Natural killer cell (primary cell): ENCODE data around the gene KRTAP17-1. TPM values are rescaled to one million over a fixed set of nuclear protein-coding genes. Genes with fewer than 3 reads are reported as not detected.
"Not testable (repeated sequence)": the region's sequence is repeated elsewhere in the genome, so short reads cannot be mapped to it uniquely, and the experiment has no call there.

Experiments
- ATAC-seq, 3 donors: fragments of 150-1000 bp in 2 of 3; fragments of 200-7000 bp in 1 of 3; cut with Tn5 transposase; 1 replicate in 1 of 3; 2 replicates in 2 of 3; pipeline ENCODE4 v1.10.0; 2021; ENCODE audit warnings: mild to moderate bottlenecking in 2 of 3, moderate library complexity in 2 of 3
- DNase-seq, 2 donors: peaks; one replicate each; pipeline versions ENCODE4 v3.0.0 to v3.0.0-alpha.2; 2013 to 2021; ENCODE audit warnings: mixed read lengths in 1 of 2
- H3K27ac ChIP-seq: one replicate; pipeline ENCODE4 v1.5.1; 2013; ENCODE audit warnings: mild to moderate bottlenecking, low read length
- H3K27me3 ChIP-seq: one replicate; pipeline ENCODE4 v1.6.1; 2013; ENCODE audit warnings: low read length; ENCODE audit not compliant: control insufficient read depth, insufficient read depth
- H3K36me3 ChIP-seq: one replicate; pipeline ENCODE4 v1.6.1; 2013; ENCODE audit warnings: low read length; ENCODE audit not compliant: control insufficient read depth, insufficient read depth
- H3K4me1 ChIP-seq: one replicate; pipeline ENCODE4 v1.6.1; 2013; ENCODE audit warnings: low read length; ENCODE audit not compliant: control insufficient read depth, insufficient read depth
- H3K4me3 ChIP-seq: one replicate; pipeline ENCODE4 v1.5.1; 2013; ENCODE audit warnings: low read length
- H3K9me3 ChIP-seq: one replicate; pipeline ENCODE4 v1.6.1; 2013; ENCODE audit warnings: low read length; ENCODE audit not compliant: control insufficient read depth, insufficient read depth
- H3K27ac Mint-ChIP-seq, 2 donors: one replicate each; pipeline ENCODE4 v1.8.0; 2022; ENCODE audit warnings: mild to moderate bottlenecking in 2 of 2, mixed read lengths in 2 of 2, moderate library complexity in 1 of 2
- H3K27me3 Mint-ChIP-seq, 2 donors: one replicate each; pipeline ENCODE4 v1.8.0; 2022; ENCODE audit warnings: low read depth in 2 of 2, mixed read lengths in 2 of 2
- H3K36me3 Mint-ChIP-seq: one replicate; pipeline ENCODE4 v1.8.0; 2022; ENCODE audit warnings: mixed read lengths
- H3K4me1 Mint-ChIP-seq, 2 donors: one replicate each; pipeline ENCODE4 v1.8.0; 2022; ENCODE audit warnings: mixed read lengths in 2 of 2
- H3K4me3 Mint-ChIP-seq: one replicate; pipeline ENCODE4 v1.8.0; 2022; ENCODE audit warnings: mild to moderate bottlenecking, moderate library complexity, mixed read lengths
- H3K9me3 Mint-ChIP-seq, 2 donors: one replicate each; pipeline ENCODE4 v1.8.0; 2022; ENCODE audit warnings: mixed read lengths in 2 of 2
- WGBS: methylation state at CpG from one replicate; pipeline ENCODE4 v1.1.7; 2013; ENCODE audit warnings: missing lambda C conversion rate; ENCODE audit not compliant: insufficient coverage; 5-methylcytosine and 5-hydroxymethylcytosine counted together
- intact Hi-C: fragments of 100-400 bp; cut with micrococcal nuclease; formaldehyde crosslinking; loops from one replicate; pipeline ENCODE4 v1.14.2; 2022
- total RNA-seq, 4 donors: library from RNA; stranded (reverse); fragments of 120-200 nt in 1 of 4; gene quantifications; one replicate each; pipeline versions ENCODE4 v1.2.3 to v1.2.4, GENCODE V29; 2013 to 2022
- TF ChIP-seq, protein P1 (sequence below): fragments of 200-600 bp; IDR thresholded peaks from one replicate; pipeline ENCODE4 v1.8.0; 2022; ENCODE audit warnings: antibody characterized with exemption

The KRTAP17-1 gene
- total RNA-seq, 3 donors from 2014 or later (not counting 1 experiment from before 2014, with no cell fraction given) = not detected

DNA sequence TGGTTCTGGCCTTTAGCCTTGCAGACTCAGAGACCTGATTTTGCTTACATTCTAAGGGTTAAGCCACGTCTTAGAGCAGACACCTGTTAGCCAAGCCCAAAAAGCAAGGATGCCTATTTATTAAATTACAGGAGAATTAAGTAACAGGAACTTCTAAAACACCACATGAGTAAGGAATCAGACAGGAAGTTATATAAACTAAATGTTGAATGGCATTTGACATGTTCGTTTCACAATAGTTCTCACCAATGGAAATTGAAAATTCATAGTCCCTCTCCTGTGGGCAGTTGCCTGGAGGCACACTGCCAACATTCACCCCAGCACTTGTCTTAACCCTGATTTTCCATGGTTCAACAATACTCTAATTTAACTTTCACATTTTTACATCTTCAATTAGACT is 31.0 kb downstream of the KRTAP17-1 start:
- TF ChIP-seq, protein P1, sequence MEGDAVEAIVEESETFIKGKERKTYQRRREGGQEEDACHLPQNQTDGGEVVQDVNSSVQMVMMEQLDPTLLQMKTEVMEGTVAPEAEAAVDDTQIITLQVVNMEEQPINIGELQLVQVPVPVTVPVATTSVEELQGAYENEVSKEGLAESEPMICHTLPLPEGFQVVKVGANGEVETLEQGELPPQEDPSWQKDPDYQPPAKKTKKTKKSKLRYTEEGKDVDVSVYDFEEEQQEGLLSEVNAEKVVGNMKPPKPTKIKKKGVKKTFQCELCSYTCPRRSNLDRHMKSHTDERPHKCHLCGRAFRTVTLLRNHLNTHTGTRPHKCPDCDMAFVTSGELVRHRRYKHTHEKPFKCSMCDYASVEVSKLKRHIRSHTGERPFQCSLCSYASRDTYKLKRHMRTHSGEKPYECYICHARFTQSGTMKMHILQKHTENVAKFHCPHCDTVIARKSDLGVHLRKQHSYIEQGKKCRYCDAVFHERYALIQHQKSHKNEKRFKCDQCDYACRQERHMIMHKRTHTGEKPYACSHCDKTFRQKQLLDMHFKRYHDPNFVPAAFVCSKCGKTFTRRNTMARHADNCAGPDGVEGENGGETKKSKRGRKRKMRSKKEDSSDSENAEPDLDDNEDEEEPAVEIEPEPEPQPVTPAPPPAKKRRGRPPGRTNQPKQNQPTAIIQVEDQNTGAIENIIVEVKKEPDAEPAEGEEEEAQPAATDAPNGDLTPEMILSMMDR = no peak
- H3K4me3 Mint-ChIP-seq = no peak overlapping the region
- no peak overlapping the region for H3K27ac Mint-ChIP-seq
- DNase-seq (peak in 1 of 2 donors; percentile 4), ATAC-seq (no peak)
- Histone ChIP-seq H3K27ac (no peak overlapping the region), H3K4me1 (no peaks in the 10 kb centered on the region), H3K9me3 (no peaks in the 10 kb centered on the region), H3K27me3 (no peaks in the 10 kb centered on the region), H3K4me3 (no peak overlapping the region), H3K36me3 (no peaks in the 10 kb centered on the region)
- intact Hi-C loops = no loop called here
- no peaks in the 10 kb centered on the region for H3K9me3 Mint-ChIP-seq
- no peaks in the 10 kb centered on the region for H3K4me1 Mint-ChIP-seq
- H3K27me3 Mint-ChIP-seq = peaks cover 14 to 35% of the 10 kb centered on the region in 2 donors
- WGBS = 13% methylated on average over 2 of the region's 2 CpGs
- H3K36me3 Mint-ChIP-seq = no peaks in the 10 kb centered on the region

DNA sequence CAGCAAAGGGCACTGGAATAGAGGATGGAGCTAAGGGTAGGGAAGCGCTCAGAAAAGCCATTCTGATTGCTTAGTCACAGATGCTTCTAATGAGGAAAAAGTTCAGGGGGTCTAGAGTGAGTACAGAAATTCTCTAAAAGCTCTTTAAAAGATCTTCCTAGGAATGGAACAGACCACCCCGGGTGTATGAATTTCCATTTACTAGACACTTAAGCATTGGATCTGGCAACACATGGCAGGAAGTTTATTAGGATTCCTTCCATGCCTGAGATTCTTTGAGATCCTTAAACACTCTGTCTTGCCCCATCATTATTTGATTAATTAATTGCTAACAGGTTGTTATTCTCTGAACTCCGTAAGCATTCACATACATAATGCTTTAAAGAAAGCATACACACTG is 31.5 kb downstream of the KRTAP17-1 start:
- Histone ChIP-seq H3K36me3 (no peaks in the 10 kb centered on the region), H3K27ac (no peak overlapping the region), H3K4me3 (no peak overlapping the region), H3K27me3 (no peaks in the 10 kb centered on the region), H3K4me1 (no peaks in the 10 kb centered on the region), H3K9me3 (no peaks in the 10 kb centered on the region)
- peak in 1 of 2 donors; percentile 1 for DNase-seq
- intact Hi-C loops = no loop called here
- Mint-ChIP-seq H3K27ac (no peak overlapping the region), H3K27me3 (peaks cover 16 to 40% of the 10 kb centered on the region in 2 donors), H3K9me3 (no peaks in the 10 kb centered on the region), H3K36me3 (no peaks in the 10 kb centered on the region), H3K4me1 (no peaks in the 10 kb centered on the region), H3K4me3 (no peak overlapping the region)
- 86% methylated on average over 2 of the region's 3 CpGs for WGBS
- TF ChIP-seq, protein P1 = no peak
- ATAC-seq = no peak

DNA sequence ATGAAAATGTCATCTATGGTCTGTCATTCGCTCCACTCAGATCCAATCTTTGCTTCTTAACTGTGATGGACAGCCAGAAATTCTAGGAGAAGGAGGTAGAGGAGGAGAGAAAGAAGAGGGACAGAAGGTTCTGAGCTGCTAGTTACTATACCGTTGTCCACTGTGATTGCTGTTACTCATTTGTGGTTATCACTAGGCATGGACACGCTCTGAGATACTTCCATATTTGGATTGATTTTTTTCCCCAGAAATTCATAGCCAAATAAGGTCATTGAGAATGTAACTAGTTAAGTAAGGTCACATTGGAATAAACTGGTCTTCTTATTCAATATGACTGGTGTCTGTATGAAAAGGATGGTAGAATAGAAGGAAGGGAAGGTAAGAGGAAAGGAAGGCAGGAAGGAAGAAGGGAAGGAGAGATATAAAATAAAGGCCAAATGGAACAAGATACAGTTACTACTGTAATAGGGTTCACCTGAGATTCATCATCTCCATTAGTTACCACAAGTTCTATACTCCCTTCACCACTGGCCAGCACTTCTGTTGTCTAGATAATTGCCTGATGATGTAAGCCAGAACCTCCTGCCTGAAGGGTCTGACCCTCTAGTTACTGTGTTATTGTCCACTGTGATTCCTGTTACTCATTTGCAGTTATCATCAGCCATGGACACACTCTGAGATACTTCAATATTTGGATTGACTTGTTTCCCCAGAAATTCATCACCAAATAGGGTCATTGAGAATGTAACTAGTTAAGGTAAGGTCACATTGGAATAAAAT is 37.1 kb downstream of the KRTAP17-1 start:
- no peaks in the 10 kb centered on the region for H3K4me1 Mint-ChIP-seq
- H3K36me3 ChIP-seq = no peaks in the 10 kb centered on the region
- no peak overlapping the region for H3K4me3 ChIP-seq
- no peaks in the 10 kb centered on the region for H3K9me3 Mint-ChIP-seq
- no peaks in the 10 kb centered on the region for H3K4me1 ChIP-seq
- no peak overlapping the region for H3K4me3 Mint-ChIP-seq
- H3K9me3 ChIP-seq = no peaks in the 10 kb centered on the region
- H3K27me3 Mint-ChIP-seq = peaks cover 20 to 54% of the 10 kb centered on the region in 2 donors
- H3K27ac ChIP-seq = no peak overlapping the region
- DNase-seq (peak in 1 of 2 donors; percentile 0), ATAC-seq (no peak)
- H3K27ac Mint-ChIP-seq = no peak overlapping the region
- WGBS = 94% methylated on average over 3 of the region's 3 CpGs
- H3K27me3 ChIP-seq = peaks cover 4% of the 10 kb centered on the region
- TF ChIP-seq, protein P1 = no peak
- intact Hi-C loops = no loop called here
- H3K36me3 Mint-ChIP-seq = no peaks in the 10 kb centered on the region

DNA sequence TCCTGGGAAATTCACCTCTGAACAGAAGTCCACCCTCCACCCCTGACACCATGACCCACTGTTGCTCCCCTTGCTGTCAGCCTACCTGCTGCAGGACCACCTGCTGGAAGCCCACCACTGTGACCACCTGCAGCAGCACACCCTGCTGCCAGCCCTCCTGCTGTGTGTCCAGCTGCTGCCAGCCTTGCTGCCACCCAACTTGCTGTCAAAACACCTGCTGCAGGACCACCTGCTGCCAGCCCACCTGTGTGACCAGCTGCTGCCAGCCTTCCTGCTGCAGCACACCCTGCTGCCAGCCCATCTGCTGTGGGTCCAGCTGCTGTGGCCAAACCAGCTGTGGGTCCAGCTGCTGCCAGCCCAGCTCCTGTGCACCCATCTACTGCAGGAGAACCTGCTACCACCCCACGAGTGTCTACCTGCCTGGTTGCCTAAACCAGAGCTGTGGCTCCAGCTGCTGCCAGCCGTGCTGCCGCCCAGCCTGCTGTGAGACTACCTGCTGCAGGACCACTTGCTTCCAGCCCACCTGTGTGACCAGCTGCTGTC is 39.8 kb downstream of the KRTAP17-1 start, which contains the start of gene KRTAP9-7:
Gene KRTAP9-7, plus strand, starts transcription at position 51 of the 543 bp plus-strand sequence. Its CDS starts 0 bp downstream, at position 51.
- intact Hi-C loops = loop anchor here (1.0 kb wide), 1 partner anchor 11 kb away; no protein-coding TSS in a partner anchor
- H3K27ac ChIP-seq, H3K4me1 Mint-ChIP-seq, H3K4me3 ChIP-seq, H3K4me1 ChIP-seq, H3K36me3 ChIP-seq, H3K4me3 Mint-ChIP-seq, ATAC-seq, H3K27me3 ChIP-seq, H3K27ac Mint-ChIP-seq, H3K36me3 Mint-ChIP-seq, H3K9me3 Mint-ChIP-seq, H3K9me3 ChIP-seq: not testable (repeated sequence)
- 87% methylated on average over 3 of the region's 3 CpGs for WGBS
- DNase-seq = peak in 1 of 2 donors; percentile 1
- peaks cover 20 to 39% of the 10 kb centered on the region in 2 donors for H3K27me3 Mint-ChIP-seq
